ENCODE results near the gene RFC5. TPM values are rescaled to one million over a fixed set of nuclear protein-coding genes. Genes with fewer than 3 reads are reported as not detected.

Gene RFC5
- total and polyA plus RNA-seq, 2 of the 13 experiments (the other 11 are each of a cell fraction or from before 2014, with no cell fraction given), result 16.8 to 51.4 TPM

GRCh38 chr12:118016424-118017264 is at the start of gene RFC5 (continued):
- TF ChIP-seq ZNF318 (CRISPR knock-in tag; IDR thresholded peaks at IDR 0.05) (no peak), TAF1 (CRISPR knock-in tag; IDR thresholded peaks at IDR 0.05) (peak; percentile 84), ZBTB26 (CRISPR knock-in tag; IDR thresholded peaks at IDR 0.05; ENCODE audit: borderline replicate concordance) (no peak; the same call in 1 of the 2 replicates), ZNF550 (CRISPR knock-in tag; IDR thresholded peaks at IDR 0.05; ENCODE audit: borderline replicate concordance) (no peak), AGO2 (optimal IDR thresholded peaks at IDR 0.05; ENCODE audit: low read depth, low read length) (peak; percentile 69), ZNF788 (CRISPR knock-in tag; IDR thresholded peaks at IDR 0.05; ENCODE audit: borderline replicate concordance) (peak; percentile 36; the same call in 1 of the 2 replicates), ZNF839 (CRISPR knock-in tag; IDR thresholded peaks at IDR 0.05; ENCODE audit: borderline replicate concordance) (no peak), ZNF547 (CRISPR knock-in tag; IDR thresholded peaks at IDR 0.05) (peak; percentile 84; the same call in 1 of the 2 replicates), YEATS4 (CRISPR knock-in tag; IDR thresholded peaks at IDR 0.05; ENCODE audit: borderline replicate concordance) (peak; percentile 55; the same call in 1 of the 2 replicates), NFIB (CRISPR knock-in tag; IDR thresholded peaks at IDR 0.05; ENCODE audit: borderline replicate concordance) (no peak), ZNF878 (CRISPR knock-in tag; IDR thresholded peaks at IDR 0.05) (no peak), ZBTB25 (CRISPR knock-in tag; IDR thresholded peaks at IDR 0.05) (no peak), ARNT (IDR thresholded peaks at IDR 0.05) (no peak), ZBTB34 (CRISPR knock-in tag; IDR thresholded peaks at IDR 0.05) (no peak), CERS6 (CRISPR knock-in tag; IDR thresholded peaks at IDR 0.05) (no peak)
